ENCODE results near the gene XRCC3.
A peak's percentile ranks its signal among the peaks of the same experiment; 100 is the strongest.

XRCC3 gene

GRCh38 chr14:103718572-103718971 lies 3.3 kb upstream of the XRCC3 start:
- no peak for TF ChIP-seq CTCF (IDR thresholded peaks at IDR 0.05; ENCODE audit: control insufficient read depth, extremely low read depth, insufficient read depth)
- DNase-seq (ENCODE audit: low read depth), result no peak
- H3K4me3 ChIP-seq (ENCODE audit: low read depth, low read length), result no peak overlapping the region

- no peak for TF ChIP-seq CTCF (IDR thresholded peaks at IDR 0.05; ENCODE audit: control insufficient read depth, extremely low read depth, insufficient read depth)
- DNase-seq (ENCODE audit: low read depth), result no peak
- peak overlapping the region; percentile 64 for H3K4me3 ChIP-seq (ENCODE audit: low read depth, low read length)
These were observed 1.7 kb upstream of the XRCC3 start for GRCh38 chr14:103716899-103717411.

- TF ChIP-seq CTCF (IDR thresholded peaks at IDR 0.05; ENCODE audit: control insufficient read depth, extremely low read depth, insufficient read depth), result no peak
- H3K4me3 ChIP-seq (ENCODE audit: low read depth, low read length), result peak overlapping the region; percentile 64
- DNase-seq (ENCODE audit: low read depth), result no peak
These were observed 995 bp upstream of the XRCC3 start for GRCh38 chr14:103716091-103716801.

- DNase-seq (ENCODE audit: low read depth), result no peak
- peak overlapping the region; percentile 57 for H3K4me3 ChIP-seq (ENCODE audit: low read depth, low read length)
- TF ChIP-seq CTCF (IDR thresholded peaks at IDR 0.05; ENCODE audit: control insufficient read depth, extremely low read depth, insufficient read depth), result no peak
These were observed 1.1 kb downstream of the XRCC3 start for GRCh38 chr14:103714063-103714724.

GRCh38 chr14:103713304-103714062 lies 1.8 kb downstream of the XRCC3 start:
- no peak for DNase-seq (ENCODE audit: low read depth)
- no peak for TF ChIP-seq CTCF (IDR thresholded peaks at IDR 0.05; ENCODE audit: control insufficient read depth, extremely low read depth, insufficient read depth)
- no peak overlapping the region for H3K4me3 ChIP-seq (ENCODE audit: low read depth, low read length)

GRCh38 chr14:103712633-103713247 lies 2.5 kb downstream of the XRCC3 start:
- no peak for DNase-seq (ENCODE audit: low read depth)
- no peak overlapping the region for H3K4me3 ChIP-seq (ENCODE audit: low read depth, low read length)
- no peak for TF ChIP-seq CTCF (IDR thresholded peaks at IDR 0.05; ENCODE audit: control insufficient read depth, extremely low read depth, insufficient read depth)

All from LNCaP clone FGC (cell line).